Stimulated activated naive CD4-positive, alpha-beta T cell treated with Interleukin-2 at 50 U/mL for 16 hours (primary cell): ENCODE data around the gene GPS1.
"Not testable (repeated sequence)": the region's sequence is repeated elsewhere in the genome, so short reads cannot be mapped to it uniquely, and the experiment has no call there.

Experiments
- DNase-seq: peaks from one replicate; lab custom pipeline; 2025; lab: John Stamatoyannopoulos, UW

Gene GPS1

DNA sequence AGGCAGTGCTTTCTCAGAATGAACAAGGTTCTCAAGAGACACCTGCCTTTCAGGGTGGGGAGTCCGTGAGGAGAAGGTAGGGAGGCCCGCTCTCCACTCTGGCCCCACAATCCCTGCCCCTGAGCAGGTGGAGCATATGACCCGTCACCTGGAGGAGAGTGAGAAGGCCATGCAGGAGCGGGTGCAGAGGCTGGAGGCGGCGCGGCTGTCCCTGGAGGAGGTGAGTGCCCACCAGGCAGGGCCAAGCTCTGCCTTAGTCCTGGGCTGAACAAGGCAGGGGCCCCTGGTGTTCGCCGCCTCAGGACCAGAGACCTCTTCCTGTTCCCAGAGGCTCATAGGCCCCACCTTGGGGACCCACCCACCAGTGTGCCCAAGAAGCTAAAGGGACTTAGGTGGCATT is 22.7 kb upstream of the GPS1 start:
- DNase-seq: no peak

- DNase-seq: no peak
Observed at GRCh38 chr17:82029391-82029790, 22.3 kb upstream of the GPS1 start.

GRCh38 chr17:82029990-82030469 is 21.7 kb upstream of the GPS1 start:
- DNase-seq: no peak

DNA sequence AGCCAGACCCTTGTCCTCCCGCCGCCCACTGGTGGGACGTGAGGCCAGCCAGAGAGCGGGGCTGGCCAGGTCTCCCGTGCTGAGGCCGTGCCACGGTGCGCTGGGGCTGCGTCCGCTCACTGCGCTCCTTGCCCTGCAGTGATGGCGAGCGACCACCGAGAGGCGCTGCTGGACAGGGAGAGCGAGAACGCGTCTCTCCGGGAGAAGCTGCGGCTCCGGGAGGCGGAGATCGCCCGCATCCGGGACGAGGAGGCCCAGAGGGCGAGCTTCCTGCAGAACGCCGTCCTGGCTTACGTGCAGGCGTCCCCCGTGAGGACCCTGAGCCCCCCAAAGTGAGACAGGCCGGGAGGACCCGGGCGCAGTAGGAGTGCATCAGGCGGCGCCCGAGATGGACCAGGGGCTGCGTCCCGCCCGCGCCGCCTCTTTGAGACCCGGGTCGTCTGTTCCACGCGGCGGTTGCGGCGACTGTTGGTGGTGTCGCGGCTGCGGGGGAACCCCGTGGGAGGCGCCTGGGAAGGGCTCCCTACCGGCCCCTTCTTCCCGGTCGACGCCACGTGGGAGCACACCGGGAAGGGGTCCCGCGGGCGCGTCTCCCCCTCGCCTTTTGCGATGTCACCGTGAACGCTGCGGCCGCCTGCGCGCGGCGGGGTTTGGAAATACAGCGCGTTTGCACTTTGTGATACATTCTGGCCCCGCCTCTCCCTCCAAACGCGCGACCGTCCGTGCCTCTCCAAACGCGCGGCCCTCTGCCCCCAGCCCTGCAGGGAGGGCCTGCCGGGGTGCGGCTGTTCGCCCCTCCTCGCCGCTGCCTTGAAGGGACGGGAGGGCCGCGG is 21.0 kb upstream of the GPS1 start:
- peak; percentile 66 for DNase-seq

- DNase-seq: no peak
Observed at GRCh38 chr17:82031303-82031884, 20.3 kb upstream of the GPS1 start, which contains the start of gene RAC3. RAC3 (plus strand) TSS chr17:82031678; CDS start chr17:82031762, 84 bp downstream.

DNA sequence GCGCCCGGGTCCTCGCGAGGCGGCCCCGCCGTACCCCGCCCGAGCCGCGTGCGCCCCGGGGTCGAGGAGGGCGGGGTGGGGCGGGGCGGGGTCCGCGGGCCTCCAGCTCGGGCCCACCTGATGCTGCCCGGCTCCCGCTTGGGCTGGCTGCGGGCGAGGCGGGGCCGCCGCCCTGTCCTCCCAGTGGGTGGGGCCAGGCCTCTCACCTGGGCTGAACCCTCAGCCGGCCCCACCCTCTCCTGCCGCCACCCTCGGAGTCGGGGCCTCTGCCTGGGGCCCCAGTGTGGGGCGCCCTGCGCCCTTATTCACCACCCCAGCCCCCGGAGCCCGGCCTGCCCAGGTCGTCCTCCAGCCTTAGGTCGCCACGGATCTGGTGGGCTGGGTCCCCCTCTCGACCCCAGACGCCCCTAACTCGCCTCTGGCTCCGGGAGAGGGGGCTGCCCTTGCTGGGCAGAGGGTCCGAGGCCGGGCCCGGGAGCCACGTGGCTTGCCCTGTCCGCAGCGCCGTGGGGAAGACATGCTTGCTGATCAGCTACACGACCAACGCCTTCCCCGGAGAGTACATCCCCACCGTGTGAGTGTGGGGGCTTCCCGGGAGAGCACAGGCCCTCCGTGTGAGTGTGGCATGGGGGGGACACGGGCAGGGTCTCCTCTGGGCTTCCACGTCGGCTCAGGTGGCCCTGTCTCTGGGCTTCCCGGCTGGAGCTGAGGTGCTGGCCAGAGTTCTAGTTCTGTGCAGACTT is 19.6 kb upstream of the GPS1 start:
- peak; percentile 16 for DNase-seq

- no peak for DNase-seq
Observed at GRCh38 chr17:82033359-82034085, 18.2 kb upstream of the GPS1 start.

GRCh38 chr17:82034371-82035011 is 17.2 kb upstream of the GPS1 start:
- DNase-seq: no peak

GRCh38 chr17:82035488-82035887 is 16.2 kb upstream of the GPS1 start:
- no peak for DNase-seq

- DNase-seq: no peak
Observed at GRCh38 chr17:82035956-82036633, 15.6 kb upstream of the GPS1 start.

DNA sequence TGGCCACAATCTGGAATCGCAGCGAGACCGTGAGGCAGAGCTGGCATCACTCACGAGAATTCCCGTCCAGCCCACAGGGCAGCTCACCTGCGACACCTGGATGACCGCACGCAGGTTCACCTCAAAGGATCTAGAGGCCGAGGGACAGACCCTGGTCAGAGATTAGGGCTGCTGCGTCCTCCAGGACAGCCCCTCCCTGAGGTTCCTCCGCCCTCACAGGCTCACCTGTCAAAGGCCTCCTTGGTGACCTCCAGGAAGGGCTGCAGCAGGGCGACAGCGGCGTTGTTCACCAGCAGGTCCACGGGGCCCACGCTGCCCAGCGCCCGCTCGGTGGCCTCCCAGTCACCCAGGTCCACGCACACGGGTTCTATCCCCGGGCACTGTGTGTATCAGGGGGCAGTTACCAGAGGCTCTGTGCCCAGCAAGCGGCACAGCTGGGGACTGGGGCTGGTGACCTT is 15.0 kb upstream of the GPS1 start:
- no peak for DNase-seq

DNA sequence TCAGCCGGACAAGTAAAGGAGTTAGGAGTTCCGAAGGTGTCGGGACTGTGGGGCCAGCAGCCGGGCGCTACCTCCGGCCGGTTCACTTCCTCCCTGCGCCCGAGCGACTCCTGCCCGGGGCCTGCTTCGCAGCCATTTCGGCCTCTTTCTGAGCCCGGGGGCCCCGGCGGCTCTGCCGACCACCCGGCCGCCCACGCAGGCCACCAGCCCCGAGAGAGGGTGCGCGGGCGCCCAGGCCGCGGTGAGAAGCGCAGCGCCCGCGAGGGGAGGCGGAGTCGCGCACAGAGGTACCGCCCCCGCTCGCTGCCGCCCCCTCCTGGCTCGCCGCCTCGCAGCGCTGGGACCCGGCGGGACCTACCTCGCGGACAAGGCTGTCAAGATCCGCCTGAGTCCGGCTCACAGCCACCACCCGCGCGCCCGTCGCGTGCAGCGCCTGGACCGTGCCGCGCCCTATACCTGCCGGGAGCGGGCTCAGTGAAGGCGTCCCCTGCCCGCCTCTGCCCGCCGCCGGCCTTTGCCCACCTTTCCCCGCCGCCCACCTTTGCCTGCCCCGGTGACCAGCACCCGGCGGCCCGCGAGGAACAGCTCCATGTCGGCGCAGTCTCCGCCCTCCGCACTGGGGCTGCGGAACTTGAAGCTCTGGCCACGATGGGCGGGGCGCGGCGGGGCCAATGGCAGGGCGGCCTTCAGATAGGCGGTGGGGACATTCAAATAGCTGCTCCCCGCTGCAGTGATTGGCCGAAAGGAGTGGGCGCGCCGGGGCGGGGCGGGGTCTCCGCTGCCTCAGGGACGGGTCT is 14.4 kb upstream of the GPS1 start, which contains the start of gene DCXR:
TSS of gene DCXR (minus strand) at position 606 of the 797 bp plus-strand sequence. CDS start at position 591, 15 bp downstream.
- DNase-seq: peak; percentile 97

DNA sequence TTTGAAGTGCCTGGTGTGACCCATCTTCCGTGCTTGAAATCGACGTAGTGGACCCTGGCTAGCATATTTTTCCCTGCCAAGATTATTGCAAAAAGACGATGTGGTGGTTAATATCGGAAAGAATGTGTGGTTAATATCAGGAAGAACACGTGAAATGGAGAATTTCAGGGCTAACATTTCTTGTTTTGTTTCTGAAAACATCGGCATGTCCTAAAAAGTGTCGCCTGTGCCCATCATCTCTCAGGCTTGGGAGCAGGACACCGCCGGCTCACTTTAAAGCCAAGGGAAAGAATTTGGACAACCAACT is 13.9 kb upstream of the GPS1 start:
- no peak for DNase-seq

DNA sequence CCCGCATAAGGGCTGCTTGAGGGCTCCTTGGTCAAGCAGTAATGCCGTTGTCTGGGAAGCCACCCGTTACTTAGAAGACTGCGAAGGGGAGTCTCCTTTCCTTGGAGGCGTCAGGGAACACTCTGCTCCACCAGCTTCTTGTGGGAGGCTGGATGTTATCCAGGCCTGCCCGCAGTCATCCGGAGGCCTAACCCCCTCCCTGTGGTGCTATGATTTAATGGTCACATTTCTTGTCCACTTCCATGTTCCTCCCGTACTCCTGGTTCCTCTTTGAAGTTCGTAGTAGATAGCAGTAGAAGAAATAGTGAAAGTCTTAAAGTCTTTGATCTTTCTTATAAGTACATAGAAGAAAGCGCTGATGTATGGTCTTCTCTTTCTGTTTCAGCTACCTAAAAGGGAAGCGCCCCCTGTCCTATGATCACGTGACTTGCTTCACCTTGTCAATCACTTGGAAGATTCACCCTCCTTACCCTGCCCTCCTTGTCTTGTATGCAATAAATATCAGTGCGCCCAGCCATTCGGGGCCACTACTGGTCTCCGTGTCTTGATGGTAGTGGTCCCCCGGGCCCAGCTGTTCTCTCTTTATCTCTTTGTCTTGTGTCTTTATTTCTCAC is 12.8 kb upstream of the GPS1 start:
- DNase-seq: not testable (repeated sequence)

DNA sequence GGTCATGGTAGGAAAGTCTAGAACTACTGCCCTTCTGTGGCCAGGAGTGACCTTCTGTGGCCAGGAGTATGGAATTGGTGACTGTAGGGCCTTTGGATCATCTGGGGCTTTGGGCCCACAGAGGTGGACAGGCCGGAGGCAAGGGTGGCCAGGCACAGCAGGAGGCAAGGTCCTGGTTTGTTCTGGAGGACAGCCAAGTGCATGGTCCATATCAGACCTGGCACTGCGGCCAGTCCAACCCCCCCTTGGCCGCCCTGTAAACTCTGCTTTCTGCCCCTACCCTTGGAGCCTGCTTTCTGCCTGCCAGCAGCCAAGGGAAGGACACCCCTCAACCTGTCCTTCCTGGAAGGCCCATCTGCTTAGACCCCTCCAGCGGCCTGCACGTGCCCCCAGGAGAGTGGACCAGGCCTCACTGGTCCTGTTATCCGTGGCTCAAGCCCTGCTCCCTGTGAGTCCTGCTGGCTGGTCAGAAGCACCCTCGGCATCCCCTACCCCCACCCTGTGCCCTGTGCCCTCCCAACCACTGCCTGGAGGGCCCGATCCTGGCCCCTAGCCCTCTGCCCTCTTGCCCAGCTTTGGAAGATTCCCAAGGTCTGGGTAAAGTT is 11.9 kb upstream of the GPS1 start:
- no peak for DNase-seq

- no peak for DNase-seq
Observed at GRCh38 chr17:82041144-82041814, 10.4 kb upstream of the GPS1 start.

- no peak for DNase-seq
Observed at GRCh38 chr17:82042649-82043048, 9.0 kb upstream of the GPS1 start.

DNA sequence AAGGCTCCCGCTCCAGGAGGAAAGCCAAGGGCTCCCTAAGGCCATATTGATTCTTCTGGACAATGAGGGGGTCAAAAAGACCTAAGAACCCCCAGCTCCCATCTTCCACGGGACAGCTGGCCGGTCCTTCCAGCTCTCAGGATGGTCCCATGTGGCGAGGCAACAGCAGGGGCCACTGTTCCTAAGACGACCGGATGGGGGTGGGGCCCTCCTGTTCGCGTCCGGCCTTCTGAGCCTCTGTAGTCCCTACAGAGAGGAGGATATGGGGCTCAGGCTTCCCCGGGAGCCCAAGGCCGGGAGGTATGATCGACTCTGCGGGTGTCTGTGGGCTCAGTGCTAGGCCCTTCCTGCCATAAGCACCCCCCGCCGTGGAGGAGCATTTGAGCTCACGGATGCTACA is 8.2 kb upstream of the GPS1 start:
- DNase-seq: no peak
